ENCODE measurements around the gene VPS37B.

Gene VPS37B

GRCh38 chr12:122819209-122819785, 76.6 kb downstream of the VPS37B start:
- H3K4me3 ChIP-seq = no peak overlapping the region
- H3K27ac ChIP-seq = no peak overlapping the region
- TF ChIP-seq CTCF (IDR thresholded peaks at IDR 0.05) = no peak
- DNase-seq (ENCODE audit: low spot score) = no peak
